RPMI7951 (cell line): ENCODE results near the gene HACD1. TPM values are rescaled to one million over a fixed set of nuclear protein-coding genes. Genes with fewer than 3 reads are reported as not detected.

Source experiments
- DNase-seq: peaks from one replicate; pipeline ENCODE4 v3.0.0-alpha.2; 2012; ENCODE audit warnings: low read depth
- total RNA-seq: library from RNA; depleted of rRNA; stranded (reverse); fragments of >200 nt; shearing (Covaris generic); gene quantifications from 2 replicates; pipeline ENCODE4 v1.2.3, GENCODE V29; 2014; rRNA removed

Gene HACD1
- 53.9 and 61.7 TPM in 2 replicates for total RNA-seq

GRCh38 chr10:17617031-17617911, at the start of gene HACD1:
Gene HACD1, minus strand, starts transcription at chr10:17617374. Its CDS starts 35 bp downstream, at chr10:17617339.
- peak; percentile 84 for DNase-seq

- peak; percentile 85 for DNase-seq
Observed at GRCh38 chr10:17665747-17666146, 48.6 kb upstream of the HACD1 start.

- DNase-seq = no peak
Observed at GRCh38 chr10:17663450-17663849, 46.3 kb upstream of the HACD1 start.

GRCh38 chr10:17662193-17663138, 45.3 kb upstream of the HACD1 start:
- DNase-seq = no peak

- DNase-seq = no peak
Observed at GRCh38 chr10:17661510-17661909, 44.3 kb upstream of the HACD1 start.

GRCh38 chr10:17660921-17661320, 43.7 kb upstream of the HACD1 start:
- no peak for DNase-seq

- no peak for DNase-seq
Observed at GRCh38 chr10:17659365-17659764, 42.2 kb upstream of the HACD1 start.

- DNase-seq = no peak
Observed at GRCh38 chr10:17657103-17657500, 39.9 kb upstream of the HACD1 start.

GRCh38 chr10:17655567-17656146, 38.5 kb upstream of the HACD1 start:
- peak; percentile 93 for DNase-seq

- DNase-seq = no peak
Observed at GRCh38 chr10:17655009-17655408, 37.8 kb upstream of the HACD1 start.

- DNase-seq = no peak
Observed at GRCh38 chr10:17652585-17652984, 35.4 kb upstream of the HACD1 start.

GRCh38 chr10:17651896-17652295, 34.7 kb upstream of the HACD1 start:
- no peak for DNase-seq

- no peak for DNase-seq
Observed at GRCh38 chr10:17650416-17650815, 33.2 kb upstream of the HACD1 start.

GRCh38 chr10:17649836-17650235, 32.7 kb upstream of the HACD1 start:
- DNase-seq = no peak

- DNase-seq = no peak
Observed at GRCh38 chr10:17649052-17649451, 31.9 kb upstream of the HACD1 start.

GRCh38 chr10:17648243-17649035, 31.3 kb upstream of the HACD1 start:
- no peak for DNase-seq

- no peak for DNase-seq
Observed at GRCh38 chr10:17647326-17647725, 30.2 kb upstream of the HACD1 start.

- no peak for DNase-seq
Observed at GRCh38 chr10:17645621-17646345, 28.6 kb upstream of the HACD1 start.

- peak; percentile 49 for DNase-seq
Observed at GRCh38 chr10:17644485-17644943, 27.3 kb upstream of the HACD1 start.

- peak; percentile 94 for DNase-seq
Observed at GRCh38 chr10:17643755-17644484, 26.7 kb upstream of the HACD1 start, which contains the start of gene STAM. Gene STAM, plus strand, starts transcription at chr10:17644151. Its CDS starts 189 bp downstream, at chr10:17644340.
